Naive thymus-derived CD8-positive, alpha-beta T cell (primary cell): ENCODE measurements around the gene FRS2. TPM values are rescaled to one million over a fixed set of nuclear protein-coding genes. Genes with fewer than 3 reads are reported as not detected.

ENCODE experiments used
- ATAC-seq, 2 donors: fragments of 150-1000 bp; cut with Tn5 transposase in 1 of 2; sonication (Bioruptor Pico), chemical (Tn5 transposase) in 1 of 2; 1 replicate in 1 of 2; 2 replicates in 1 of 2; pipeline ENCODE4 v1.10.0; 2021; ENCODE audit warnings: mild to moderate bottlenecking in 2 of 2, moderate library complexity in 2 of 2
- POLR2A ChIA-PET: fragments of 350-600 bp; sonication (Branson Sonifier 250); formaldehyde crosslinking; loops from one replicate; lab custom pipeline; 2021; ENCODE audit warnings: antibody characterized with exemption; lab: Charles Lee
- DNase-seq, 10 donors: peaks; one replicate each; pipeline versions ENCODE4 v3.0.0 to v3.0.0-alpha.2; 2020 to 2022
- H3K27ac Mint-ChIP-seq, 10 donors: one replicate each; pipeline ENCODE4 v1.8.0; 2020 to 2022; ENCODE audit warnings: mild to moderate bottlenecking in 10 of 10, mixed read lengths in 10 of 10, moderate library complexity in 4 of 10, inconsistent platforms in 1 of 10
- H3K27me3 Mint-ChIP-seq, 5 donors: one replicate each; pipeline ENCODE4 v1.8.0; 2021 to 2022; ENCODE audit warnings: mixed read lengths in 5 of 5
- H3K36me3 Mint-ChIP-seq, 3 donors: one replicate each; pipeline ENCODE4 v1.8.0; 2020 to 2022; ENCODE audit warnings: mixed read lengths in 3 of 3, mild to moderate bottlenecking in 2 of 3, inconsistent platforms in 1 of 3
- H3K4me1 Mint-ChIP-seq, 4 donors: one replicate each; pipeline ENCODE4 v1.8.0; 2021 to 2022; ENCODE audit warnings: mixed read lengths in 4 of 4
- H3K4me3 Mint-ChIP-seq, 10 donors: one replicate each; pipeline ENCODE4 v1.8.0; 2020 to 2022; ENCODE audit warnings: mild to moderate bottlenecking in 10 of 10, mixed read lengths in 10 of 10, moderate library complexity in 6 of 10, inconsistent platforms in 1 of 10
- H3K9me3 Mint-ChIP-seq, 9 donors: one replicate each; pipeline ENCODE4 v1.8.0; 2020 to 2022; ENCODE audit warnings: mixed read lengths in 9 of 9, mild to moderate bottlenecking in 3 of 9, inconsistent platforms in 1 of 9, moderate library complexity in 1 of 9
- polyA plus RNA-seq, 3 donors: library from polyadenylated mRNA; unstranded; fragments of 300-500 nt; fragmentation: Illumina TruSeq; gene quantifications; one replicate each; pipeline ENCODE4 v1.2.3, GENCODE V29; 2021
- total RNA-seq, 8 experiments: library from RNA in 2 of 8; stranded (reverse) in 2 of 8; gene quantifications; one replicate each; pipeline ENCODE4 v1.2.3 and lab custom pipeline; 2021 to 2026

Gene FRS2
- total and polyA plus RNA-seq, 5 experiments from 2014 or later: 11.1 to 33.5 (median 12.3) TPM

GRCh38 chr12:69469854-69470188 lies 367 bp upstream of the FRS2 start:
- ATAC-seq (no peak), DNase-seq (no peak)
- H3K9me3 Mint-ChIP-seq: no peaks in the 10 kb centered on the region
- H3K27ac Mint-ChIP-seq: peak overlapping the region; percentile 93 to 100 (median 97)
- H3K36me3 Mint-ChIP-seq: peaks cover 0 to 5% (median 0%) of the 10 kb centered on the region in 3 donors
- no peaks in the 10 kb centered on the region for H3K27me3 Mint-ChIP-seq
- POLR2A ChIA-PET: interaction anchor here (0.9 to 1.9 kb wide), 5 partner anchors 12 to 139 kb away, joined by 3 to 23 read pairs (median 3); partner anchors contain the start of gene CCT2
- peaks cover 27 to 69% (median 41%) of the 10 kb centered on the region in 4 donors for H3K4me1 Mint-ChIP-seq
- H3K4me3 Mint-ChIP-seq: peak overlapping the region; percentile 96 to 100 (median 98)

DNA sequence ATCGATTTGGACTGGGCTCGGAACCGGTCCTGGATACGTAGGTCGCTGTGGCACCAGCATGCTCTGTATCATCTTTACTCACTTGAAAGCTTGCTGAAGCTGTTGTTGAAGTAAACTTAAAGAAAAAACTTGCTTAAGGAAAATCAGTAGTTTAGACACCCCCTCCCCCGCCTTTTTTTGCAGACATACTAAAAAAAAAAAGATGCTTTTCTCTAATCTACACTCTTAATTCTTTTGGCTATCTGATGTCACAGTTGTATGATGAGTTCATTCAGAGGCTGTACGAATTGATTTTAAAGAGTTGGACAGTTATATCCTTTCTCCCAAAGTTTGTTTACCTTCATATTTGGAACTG lies 865 bp downstream of the FRS2 start:
- peak in 2 of 10 donors; percentile 2 to 7 for DNase-seq

DNA sequence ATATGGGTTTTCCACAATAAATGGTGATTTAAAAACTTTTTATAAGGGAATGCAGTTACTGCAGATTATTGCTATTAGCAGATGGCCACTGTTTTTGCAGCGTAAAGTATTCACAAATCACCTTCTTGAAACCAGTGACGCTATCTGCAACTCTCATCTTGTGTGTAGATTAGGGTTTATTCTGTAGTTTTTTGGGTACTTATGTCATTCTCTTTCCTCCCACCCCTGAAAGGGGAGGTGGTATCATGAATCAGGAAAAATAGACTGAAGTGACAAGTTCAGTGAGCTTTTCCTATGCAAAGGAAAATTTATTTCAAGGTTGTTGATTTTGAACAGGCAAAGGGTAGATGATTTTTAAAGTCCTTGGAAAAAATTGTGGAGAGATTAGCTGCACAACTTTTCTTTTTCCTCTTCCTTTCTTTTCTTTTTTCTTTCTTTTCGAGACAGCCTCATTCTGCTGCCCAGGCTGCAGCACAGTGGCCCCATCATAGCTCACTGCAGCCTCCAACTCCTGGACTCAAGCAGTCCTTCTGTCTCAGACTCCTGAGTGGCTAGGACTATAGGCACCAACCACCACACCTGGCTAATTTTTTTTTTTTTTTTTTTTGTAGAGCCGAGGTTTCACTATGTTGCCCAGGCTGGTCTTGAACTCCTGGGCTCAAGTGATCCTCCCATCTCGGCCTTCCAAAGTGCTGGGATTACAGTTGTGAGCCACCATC lies 1.6 kb downstream of the FRS2 start:
- POLR2A ChIA-PET: interaction anchor here (1.2 kb wide), 2 partner anchors 12 to 114 kb away, joined by 5 to 6 read pairs; partner anchors contain the start of gene CCT2
- peaks cover 38 to 78% (median 55%) of the 10 kb centered on the region in 4 donors for H3K4me1 Mint-ChIP-seq
- H3K27ac Mint-ChIP-seq: peak overlapping the region in 8 of 10 donors; percentile 30 to 100 (median 86)
- no peaks in the 10 kb centered on the region for H3K27me3 Mint-ChIP-seq
- no peaks in the 10 kb centered on the region for H3K9me3 Mint-ChIP-seq
- H3K4me3 Mint-ChIP-seq: peak overlapping the region; percentile 95 to 100 (median 98)
- peaks cover 0 to 5% (median 0%) of the 10 kb centered on the region in 3 donors for H3K36me3 Mint-ChIP-seq
- no peak for ATAC-seq
- DNase-seq: no peak

More for the DNA sequence above, 865 bp downstream of the FRS2 start:
- Mint-ChIP-seq H3K27ac (peak overlapping the region; percentile 90 to 100 (median 96)), H3K4me1 (peaks cover 35 to 81% (median 51%) of the 10 kb centered on the region in 4 donors), H3K9me3 (no peaks in the 10 kb centered on the region), H3K36me3 (peaks cover 0 to 5% (median 0%) of the 10 kb centered on the region in 3 donors), H3K4me3 (peak overlapping the region; percentile 95 to 100 (median 98)), H3K27me3 (no peaks in the 10 kb centered on the region)
- ATAC-seq: no peak
- POLR2A ChIA-PET: interaction anchor here (0.8 to 1.9 kb wide), 5 partner anchors 13 to 140 kb away, joined by 3 to 23 read pairs (median 4); no protein-coding TSS in a partner anchor

DNA sequence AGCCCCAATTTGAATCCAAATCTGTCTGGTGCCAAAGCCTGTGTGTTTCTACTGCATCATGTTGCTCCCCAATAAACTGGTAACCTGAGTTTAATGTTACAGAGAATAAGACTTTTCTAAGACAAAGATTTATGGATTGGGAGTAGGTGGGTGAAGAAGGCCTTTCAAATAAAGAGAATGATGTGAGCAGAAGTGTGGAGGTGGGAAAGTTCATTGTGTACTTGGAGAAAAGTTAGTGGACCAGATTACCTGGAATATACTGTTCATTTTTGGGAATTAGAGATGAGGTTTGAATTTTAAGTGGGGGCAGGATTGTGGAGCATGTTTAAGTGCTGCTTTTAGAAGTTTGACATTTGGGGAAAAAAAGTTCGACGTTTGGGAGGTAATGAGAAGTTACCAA lies 3.1 kb downstream of the FRS2 start:
- H3K4me1 Mint-ChIP-seq: peaks cover 38 to 65% (median 55%) of the 10 kb centered on the region in 4 donors
- H3K27ac Mint-ChIP-seq: peak overlapping the region in 6 of 10 donors; percentile 2 to 93 (median 20)
- no peaks in the 10 kb centered on the region for H3K27me3 Mint-ChIP-seq

DNA sequence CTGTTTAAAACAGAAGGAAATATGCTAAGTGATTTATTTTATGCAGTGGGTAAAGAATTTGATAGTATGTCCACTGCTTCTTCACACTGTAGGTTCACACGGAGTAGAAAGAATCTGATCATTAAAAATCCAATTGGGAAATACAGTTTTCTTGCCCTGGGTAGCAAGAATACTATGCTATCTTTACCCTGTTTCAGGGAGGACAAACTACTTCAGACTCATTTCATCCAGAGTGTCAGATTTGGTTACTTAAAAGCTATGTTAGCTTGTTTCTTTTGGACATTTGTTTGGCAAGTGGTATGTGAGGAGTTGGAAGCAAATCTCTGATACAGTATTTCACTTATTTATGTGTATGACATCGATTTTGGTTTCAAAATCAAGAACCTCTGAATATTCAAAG lies 4.3 kb downstream of the FRS2 start:
- H3K4me1 Mint-ChIP-seq: peaks cover 38 to 71% (median 63%) of the 10 kb centered on the region in 4 donors
- POLR2A ChIA-PET: no interaction called here
- H3K36me3 Mint-ChIP-seq: peaks cover 0 to 5% (median 0%) of the 10 kb centered on the region in 3 donors
- no peak overlapping the region for H3K27ac Mint-ChIP-seq
- no peaks in the 10 kb centered on the region for H3K9me3 Mint-ChIP-seq
- DNase-seq: no peak
- H3K4me3 Mint-ChIP-seq: no peak overlapping the region
- no peak for ATAC-seq
- H3K27me3 Mint-ChIP-seq: no peaks in the 10 kb centered on the region

More for the DNA sequence above, 3.1 kb downstream of the FRS2 start:
- no peaks in the 10 kb centered on the region for H3K9me3 Mint-ChIP-seq
- H3K36me3 Mint-ChIP-seq: peaks cover 0 to 5% (median 0%) of the 10 kb centered on the region in 3 donors
- ATAC-seq (no peak), DNase-seq (no peak)
- H3K4me3 Mint-ChIP-seq: peak overlapping the region in 6 of 10 donors; percentile 1 to 48 (median 8)
- POLR2A ChIA-PET: no interaction called here

DNA sequence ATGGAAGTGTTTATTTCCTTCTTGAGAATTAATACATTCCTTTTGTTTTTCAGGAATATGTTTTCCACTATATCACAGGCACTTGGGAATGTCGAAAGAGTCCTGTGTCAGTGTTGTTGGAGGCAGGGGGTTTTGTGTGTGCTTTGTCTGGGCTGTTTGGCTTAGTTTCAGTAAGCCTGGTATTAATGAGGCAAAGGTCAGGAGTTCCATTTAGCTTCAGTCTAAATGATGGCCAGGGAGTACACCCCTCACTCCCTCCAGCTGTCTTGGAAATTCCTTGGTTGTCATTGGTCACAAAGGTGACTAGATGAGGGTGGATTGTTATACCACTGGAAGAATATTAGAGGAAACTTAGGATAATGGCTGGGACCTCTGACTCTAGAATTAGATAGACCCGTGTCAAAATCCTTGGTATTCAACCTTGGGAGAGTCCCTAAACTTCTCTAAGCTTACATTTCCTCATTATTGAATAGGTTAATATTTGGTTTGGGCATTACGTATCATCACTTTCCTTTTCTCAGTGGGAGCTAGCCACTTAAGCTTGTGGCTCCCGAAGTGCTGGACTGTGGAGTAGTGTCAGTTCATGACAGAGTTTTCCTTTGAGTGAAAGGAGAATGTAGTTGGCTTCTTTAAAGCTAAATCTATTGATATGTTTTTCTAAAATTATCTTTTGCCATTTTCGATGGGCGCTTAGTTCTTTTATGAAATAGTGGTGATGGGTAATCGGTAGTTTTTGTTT lies 5.2 kb downstream of the FRS2 start:
- DNase-seq (no peak), ATAC-seq (no peak)
- Mint-ChIP-seq H3K36me3 (peaks cover 0 to 5% (median 0%) of the 10 kb centered on the region in 3 donors), H3K9me3 (no peaks in the 10 kb centered on the region), H3K4me3 (peak overlapping the region in 1 of 10 donors; percentile 34), H3K27ac (peak overlapping the region in 2 of 10 donors; percentile 8 to 26), H3K4me1 (peaks cover 43 to 74% (median 69%) of the 10 kb centered on the region in 4 donors), H3K27me3 (no peaks in the 10 kb centered on the region)
- POLR2A ChIA-PET: interaction anchor here (0.5 to 0.6 kb wide), 2 partner anchors 12 to 117 kb away, joined by 4 to 5 read pairs; no protein-coding TSS in a partner anchor

DNA sequence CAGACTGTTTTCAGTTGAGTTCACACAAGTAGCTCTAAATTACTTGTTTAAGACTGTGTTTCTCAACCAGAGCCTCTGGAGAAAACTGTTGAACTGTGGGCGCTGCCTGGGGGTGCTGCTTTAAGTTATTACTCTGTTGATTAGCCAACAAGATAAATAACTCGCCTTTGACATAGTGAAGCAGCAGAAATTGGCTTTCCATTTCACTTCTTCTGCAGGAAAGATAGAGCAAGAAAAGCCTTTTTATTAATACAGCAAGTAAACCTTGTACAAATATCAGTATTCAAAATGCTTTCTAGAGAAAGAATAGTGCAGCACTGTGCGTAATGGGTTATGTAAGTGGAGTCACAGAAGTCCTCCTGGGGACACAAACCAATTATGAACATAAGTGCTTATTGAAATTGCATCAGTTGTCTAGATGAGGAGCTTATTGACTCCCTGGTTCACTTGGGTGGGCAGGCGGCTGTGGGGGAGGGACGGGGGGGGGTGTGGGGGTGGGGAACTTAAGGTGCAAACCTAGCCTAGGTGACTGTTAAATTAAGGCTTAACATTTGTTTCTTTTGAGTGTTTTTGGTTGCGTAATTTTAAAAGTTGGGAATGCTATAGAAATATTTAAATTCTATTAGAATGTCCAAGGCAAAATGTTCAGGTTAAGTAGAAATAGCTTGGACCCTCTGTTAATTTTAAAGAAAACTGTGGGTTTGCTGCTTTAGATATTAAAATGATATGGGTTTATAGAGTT lies 6.3 kb downstream of the FRS2 start:
- Mint-ChIP-seq H3K9me3 (no peaks in the 10 kb centered on the region), H3K4me3 (peak overlapping the region in 1 of 10 donors; percentile 8), H3K4me1 (peaks cover 37 to 72% (median 68%) of the 10 kb centered on the region in 4 donors)

DNA sequence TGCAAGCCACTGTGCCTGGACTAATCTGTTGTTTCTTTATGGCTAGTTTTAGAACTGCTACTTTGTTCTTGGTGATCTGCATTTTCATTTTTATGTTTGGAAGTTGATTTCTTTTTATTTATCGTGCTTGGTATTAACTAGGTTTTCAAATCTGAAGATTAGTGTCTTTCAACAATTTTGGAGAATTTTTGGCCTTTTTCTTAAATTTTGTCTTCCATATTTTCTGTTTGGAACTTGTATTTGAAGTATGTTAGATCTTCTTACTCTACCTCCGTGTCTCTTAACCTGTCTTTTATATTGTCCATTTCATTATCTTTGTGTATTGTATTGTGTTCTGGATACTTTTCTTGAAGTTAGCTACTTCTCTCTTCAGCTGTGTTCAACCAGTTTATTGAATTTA lies 9.5 kb downstream of the FRS2 start:
- Mint-ChIP-seq H3K9me3 (no peaks in the 10 kb centered on the region), H3K4me3 (peak overlapping the region in 2 of 10 donors; percentile 15 to 43), H3K4me1 (peaks cover 31 to 71% (median 65%) of the 10 kb centered on the region in 4 donors), H3K36me3 (peaks cover 0 to 12% (median 5%) of the 10 kb centered on the region in 3 donors), H3K27ac (peak overlapping the region in 2 of 10 donors; percentile 35 to 83), H3K27me3 (no peaks in the 10 kb centered on the region)
- POLR2A ChIA-PET: no interaction called here
- ATAC-seq (no peak), DNase-seq (no peak)

More for the DNA sequence above, 6.3 kb downstream of the FRS2 start:
- ATAC-seq (no peak), DNase-seq (no peak)
- Mint-ChIP-seq H3K27ac (peak overlapping the region in 1 of 10 donors; percentile 28), H3K36me3 (peaks cover 0 to 8% (median 3%) of the 10 kb centered on the region in 3 donors), H3K27me3 (no peaks in the 10 kb centered on the region)
- POLR2A ChIA-PET: interaction anchor here (0.5 kb wide), 1 partner anchor 13 kb away, joined by 5 read pairs; no protein-coding TSS in a partner anchor

GRCh38 chr12:69480698-69481097 lies 10.5 kb downstream of the FRS2 start:
- Mint-ChIP-seq H3K4me3 (no peak overlapping the region), H3K27ac (no peak overlapping the region), H3K4me1 (peaks cover 27 to 63% (median 58%) of the 10 kb centered on the region in 4 donors), H3K9me3 (no peaks in the 10 kb centered on the region), H3K27me3 (no peaks in the 10 kb centered on the region), H3K36me3 (peaks cover 0 to 14% (median 5%) of the 10 kb centered on the region in 3 donors)
- POLR2A ChIA-PET: no interaction called here
- DNase-seq (no peak), ATAC-seq (no peak)

DNA sequence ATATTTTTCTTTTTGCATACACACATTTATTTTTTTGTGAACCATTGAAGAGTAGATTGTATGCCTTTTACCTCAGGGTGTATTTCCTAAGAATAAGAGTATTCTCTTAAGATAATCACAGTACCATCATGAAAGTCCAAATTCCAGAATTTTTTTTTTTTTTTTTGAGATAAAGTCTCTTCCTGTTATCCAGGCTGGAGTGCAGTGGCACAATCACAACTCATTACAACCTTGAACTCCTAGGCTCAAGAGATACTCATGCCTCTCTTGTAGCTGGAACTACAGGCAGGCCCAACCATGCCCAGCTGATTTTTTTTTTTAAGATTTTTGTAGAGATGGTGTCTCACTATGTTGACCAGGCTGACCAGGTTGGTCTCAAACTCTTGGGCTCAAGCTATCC lies 10.9 kb downstream of the FRS2 start:
- POLR2A ChIA-PET: no interaction called here
- no peak overlapping the region for H3K4me3 Mint-ChIP-seq
- peaks cover 23 to 61% (median 54%) of the 10 kb centered on the region in 4 donors for H3K4me1 Mint-ChIP-seq

GRCh38 chr12:69483700-69484099 lies 13.5 kb downstream of the FRS2 start:
- DNase-seq (no peak), ATAC-seq (no peak)
- no peak overlapping the region for H3K27ac Mint-ChIP-seq
- POLR2A ChIA-PET: interaction anchor here (1.7 kb wide), 1 partner anchor 13 kb away, joined by 5 read pairs; no protein-coding TSS in a partner anchor
- H3K4me1 Mint-ChIP-seq: peaks cover 27 to 74% (median 64%) of the 10 kb centered on the region in 4 donors
- peaks cover 0 to 12% (median 2%) of the 10 kb centered on the region in 9 donors for H3K9me3 Mint-ChIP-seq
- H3K36me3 Mint-ChIP-seq: peaks cover 10 to 36% (median 24%) of the 10 kb centered on the region in 3 donors
- H3K4me3 Mint-ChIP-seq: peak overlapping the region in 1 of 10 donors; percentile 36
- no peaks in the 10 kb centered on the region for H3K27me3 Mint-ChIP-seq

More for the DNA sequence above, 10.9 kb downstream of the FRS2 start:
- ATAC-seq (no peak), DNase-seq (no peak)
- H3K27ac Mint-ChIP-seq: no peak overlapping the region
- peaks cover 0 to 14% (median 5%) of the 10 kb centered on the region in 3 donors for H3K36me3 Mint-ChIP-seq
- no peaks in the 10 kb centered on the region for H3K27me3 Mint-ChIP-seq
- H3K9me3 Mint-ChIP-seq: no peaks in the 10 kb centered on the region
